ENCODE measurements around the gene RFK.

GRCh38 chr9:76352026-76352620 lies 42.1 kb downstream of the RFK start:
- TF ChIP-seq POLR2AphosphoS5 (IDR thresholded peaks at IDR 0.05) (no peak), CTCF (IDR thresholded peaks at IDR 0.05 in 8 of 11, conservative IDR thresholded peaks at IDR 0.05 in 3 of 11) (no peak), POLR2A (IDR thresholded peaks at IDR 0.05) (no peak)

Measured in spleen (tissue), 7 donors.